IMR-90 (cell line): ENCODE results near the gene SLC4A2.

Experiments used
- CEBPB ChIP-seq: IDR thresholded peaks from 2 replicates; pipeline ENCODE4 v1.6.1; 2012; ENCODE audit warnings: low read depth, low read length, improper control_type of control experiment
- CTCF ChIP-seq: conservative IDR thresholded peaks from 2 replicates; pipeline ENCODE4 v1.5.1; 2012; ENCODE audit warnings: mild to moderate bottlenecking, low read depth, low read length, improper control_type of control experiment
- ELK1 ChIP-seq: fragments of 150-350 bp; IDR thresholded peaks from 2 replicates; pipeline ENCODE4 v1.6.1; 2016; ENCODE audit warnings: low read depth, mild to moderate bottlenecking, low read length, moderate library complexity, borderline replicate concordance
- POLR2A ChIP-seq: IDR thresholded peaks from 2 replicates; pipeline ENCODE4 v1.6.1; 2012; ENCODE audit warnings: mild to moderate bottlenecking, low read depth, low read length
- RAD21 ChIP-seq: IDR thresholded peaks from 2 replicates; pipeline ENCODE4 v1.6.1; 2012; ENCODE audit warnings: low read length, improper control_type of control experiment
- RCOR1 ChIP-seq: IDR thresholded peaks from 2 replicates; pipeline ENCODE4 v1.6.1; 2012; ENCODE audit warnings: mild to moderate bottlenecking, low read length, improper control_type of control experiment; ENCODE audit not compliant: insufficient replicate concordance
- RFX5 ChIP-seq: IDR thresholded peaks from 2 replicates; pipeline ENCODE4 v1.8.0; 2012; ENCODE audit warnings: low read depth, mild to moderate bottlenecking, low read length, moderate library complexity

GRCh38 chr7:151120896-151121295 is 61.5 kb downstream of the SLC4A2 start:
- TF ChIP-seq CTCF = no peak
- no peak for TF ChIP-seq CEBPB
- no peak for TF ChIP-seq POLR2A
- no peak for TF ChIP-seq RAD21
- no peak for TF ChIP-seq RCOR1
- TF ChIP-seq RFX5 = no peak
- TF ChIP-seq ELK1 = no peak
